Left ventricle myocardium inferior (tissue), 1 donor: ENCODE measurements around the gene STARD13. TPM values are rescaled to one million over a fixed set of nuclear protein-coding genes. Genes with fewer than 3 reads are reported as not detected.

Source experiments
- DNase-seq: peaks from one replicate; pipeline ENCODE4 v3.0.0-alpha.2; 2020
- H3K27ac ChIP-seq: fragments of 200-600 bp; replicated peaks from 2 replicates; pipeline ENCODE4 v1.8.0; 2021
- H3K27me3 ChIP-seq: fragments of 200-600 bp; 2 replicates; pipeline ENCODE4 v1.8.0; 2021; ENCODE audit warnings: low read depth
- H3K36me3 ChIP-seq: fragments of 200-600 bp; 2 replicates; pipeline ENCODE4 v1.8.0; 2021
- H3K4me1 ChIP-seq: fragments of 200-600 bp; 2 replicates; pipeline ENCODE4 v1.8.0; 2021
- H3K4me3 ChIP-seq: fragments of 200-600 bp; 2 replicates; pipeline ENCODE4 v1.8.0; 2021; ENCODE audit warnings: mild to moderate bottlenecking, moderate library complexity
- H3K9me3 ChIP-seq: fragments of 200-600 bp; replicated peaks from 2 replicates; pipeline ENCODE4 v1.8.0; 2021
- CTCF ChIP-seq: fragments of 200-600 bp; IDR thresholded peaks from 2 replicates; pipeline ENCODE4 v1.8.0; 2021; ENCODE audit warnings: antibody characterized with exemption, mild to moderate bottlenecking, borderline replicate concordance
- intact Hi-C: fragments of 100-400 bp; cut with micrococcal nuclease; formaldehyde crosslinking; loops from one replicate; pipeline ENCODE4 v1.11.0; 2022
- long read RNA-seq: library from polyadenylated mRNA; unstranded; transcript quantifications from one replicate; pipeline ENCODE4 v2.0.0, GENCODE V29; 2021
- total RNA-seq: library from RNA; stranded (reverse); fragmentation: NEBNext Ultra II Directional; extraction: Animal tissue kit (Norgen Biotek cat#: 25700); gene quantifications from one replicate; pipeline ENCODE4 v1.2.1, GENCODE V29; 2021
- donor health status: DM: no; HTN: yes; CAD: no; lungs with severe emphysema.

Gene STARD13
- 29.9 TPM for total RNA-seq
- long read RNA-seq, full-length matches to known transcripts: 16 of 36 reads
- long read RNA-seq, partial matches to known transcripts: 14 of 36 reads
- long read RNA-seq, other reads (novel, unspliced or antisense): 6 of 36 reads

GRCh38 chr13:33285420-33286124 lies at the start of gene STARD13:
Gene STARD13 (minus strand): TSS chr13:33285755. CDS start chr13:33285638, 117 bp downstream.
- H3K9me3 ChIP-seq: no peaks in the 10 kb centered on the region
- peaks cover 2% of the 10 kb centered on the region for H3K36me3 ChIP-seq
- peak; percentile 94 for DNase-seq
- H3K27ac ChIP-seq: peak within 1 kb of the TSS; percentile 96
- peaks cover 78% of the 10 kb centered on the region for H3K4me1 ChIP-seq
- TF ChIP-seq CTCF: peak; percentile 65
- intact Hi-C loops: loop anchor here (10.0 kb wide), 1 partner anchor 51 kb away; no protein-coding TSS in a partner anchor
- H3K27me3 ChIP-seq: no peaks in the 10 kb centered on the region
- H3K4me3 ChIP-seq: peak within 1 kb of the TSS; percentile 82

GRCh38 chr13:33334831-33335230 lies 49.3 kb upstream of the STARD13 start:
- intact Hi-C loops: no loop called here
- H3K4me3 ChIP-seq: no peak overlapping the region
- no peaks in the 10 kb centered on the region for H3K27me3 ChIP-seq
- H3K36me3 ChIP-seq: no peaks in the 10 kb centered on the region
- H3K27ac ChIP-seq: no peak overlapping the region
- H3K4me1 ChIP-seq: no peaks in the 10 kb centered on the region
- H3K9me3 ChIP-seq: no peaks in the 10 kb centered on the region
- DNase-seq: no peak
- no peak for TF ChIP-seq CTCF

GRCh38 chr13:33331962-33332361 lies 46.4 kb upstream of the STARD13 start:
- no peak for DNase-seq
- no peaks in the 10 kb centered on the region for H3K36me3 ChIP-seq
- H3K27ac ChIP-seq: no peak overlapping the region
- H3K4me3 ChIP-seq: no peak overlapping the region
- intact Hi-C loops: no loop called here
- H3K4me1 ChIP-seq: no peaks in the 10 kb centered on the region
- H3K27me3 ChIP-seq: no peaks in the 10 kb centered on the region
- TF ChIP-seq CTCF: no peak
- no peaks in the 10 kb centered on the region for H3K9me3 ChIP-seq

GRCh38 chr13:33330483-33330882 lies 44.9 kb upstream of the STARD13 start:
- TF ChIP-seq CTCF: no peak
- no peaks in the 10 kb centered on the region for H3K27me3 ChIP-seq
- no peaks in the 10 kb centered on the region for H3K36me3 ChIP-seq
- DNase-seq: no peak
- no peaks in the 10 kb centered on the region for H3K4me1 ChIP-seq
- intact Hi-C loops: no loop called here
- no peak overlapping the region for H3K27ac ChIP-seq
- no peak overlapping the region for H3K4me3 ChIP-seq
- no peaks in the 10 kb centered on the region for H3K9me3 ChIP-seq

GRCh38 chr13:33328701-33329100 lies 43.1 kb upstream of the STARD13 start:
- Histone ChIP-seq H3K27ac (no peak overlapping the region), H3K4me3 (no peak overlapping the region), H3K36me3 (no peaks in the 10 kb centered on the region), H3K9me3 (no peaks in the 10 kb centered on the region), H3K27me3 (no peaks in the 10 kb centered on the region), H3K4me1 (peaks cover 5% of the 10 kb centered on the region)
- TF ChIP-seq CTCF: no peak
- intact Hi-C loops: no loop called here
- no peak for DNase-seq
